ENCODE measurements around the gene MYO7B. TPM values are rescaled to one million over a fixed set of nuclear protein-coding genes. Genes with fewer than 3 reads are reported as not detected.

Gene MYO7B
- total RNA-seq, 2 experiments from 2014 or later, result 3.3 TPM; not detected in 1

GRCh38 chr2:127680706-127681287 is 145.3 kb downstream of the MYO7B start:
- CTCF ChIA-PET (ENCODE audit: unreplicated experiment), result no interaction called here
- H3K4me1 ChIP-seq (ENCODE audit: insufficient read depth, low read length, poor library complexity, severe bottlenecking), result no peaks in the 10 kb centered on the region
- H3K9me2 ChIP-seq (ENCODE audit: insufficient read depth, low read length), result no peaks in the 10 kb centered on the region
- intact Hi-C loops (cut with micrococcal nuclease; ENCODE audit: unreplicated experiment), result no loop called here
- no peak overlapping the region for H3K4me3 ChIP-seq (ENCODE audit: low read depth, low read length, poor library complexity, severe bottlenecking)
- H3K9me3 ChIP-seq (ENCODE audit: low read length), result no peaks in the 10 kb centered on the region
- POLR2A ChIA-PET, result interaction anchor here (0.6 kb wide), 1 partner anchor 264 kb away, joined by 4 read pairs; no protein-coding TSS in a partner anchor
- BruUV-seq (replicated peaks), result no TSS peak
- no peak overlapping the region for H2AFZ ChIP-seq (ENCODE audit: low read length)
- DNase-seq (ENCODE audit: low spot score), result no peak
- H3K27ac ChIP-seq (ENCODE audit: low read depth, low read length, poor library complexity, severe bottlenecking), result no peak overlapping the region
- TF ChIP-seq CTCF (conservative IDR thresholded peaks at IDR 0.05; ENCODE audit: low read length), result no peak
- no peak for TF ChIP-seq EZH2phosphoT487 (IDR thresholded peaks at IDR 0.05; ENCODE audit: borderline replicate concordance, low read depth, low read length)
- no peak overlapping the region for H3K4me2 ChIP-seq (ENCODE audit: low read length)
- no peaks in the 10 kb centered on the region for H3K36me3 ChIP-seq (ENCODE audit: insufficient read depth, low read length)
- H3K79me2 ChIP-seq (ENCODE audit: insufficient read depth, low read depth, low read length), result no peaks in the 10 kb centered on the region
- no peaks in the 10 kb centered on the region for H4K20me1 ChIP-seq (ENCODE audit: insufficient read depth, low read length)

- intact Hi-C loops (cut with micrococcal nuclease; ENCODE audit: unreplicated experiment), result no loop called here
- no peaks in the 10 kb centered on the region for H3K9me2 ChIP-seq (ENCODE audit: insufficient read depth, low read length)
- H3K9me3 ChIP-seq (ENCODE audit: low read length), result no peaks in the 10 kb centered on the region
- no peak overlapping the region for H3K4me3 ChIP-seq (ENCODE audit: low read depth, low read length, poor library complexity, severe bottlenecking)
- no peaks in the 10 kb centered on the region for H3K79me2 ChIP-seq (ENCODE audit: insufficient read depth, low read depth, low read length)
- H3K4me1 ChIP-seq (ENCODE audit: insufficient read depth, low read length, poor library complexity, severe bottlenecking), result no peaks in the 10 kb centered on the region
- TF ChIP-seq CTCF (conservative IDR thresholded peaks at IDR 0.05; ENCODE audit: low read length) (no peak), EZH2phosphoT487 (IDR thresholded peaks at IDR 0.05; ENCODE audit: borderline replicate concordance, low read depth, low read length) (no peak)
- no peaks in the 10 kb centered on the region for H4K20me1 ChIP-seq (ENCODE audit: insufficient read depth, low read length)
- H3K36me3 ChIP-seq (ENCODE audit: insufficient read depth, low read length), result no peaks in the 10 kb centered on the region
- no peak for DNase-seq (ENCODE audit: low spot score)
- no peak overlapping the region for H3K4me2 ChIP-seq (ENCODE audit: low read length)
- no peak overlapping the region for H2AFZ ChIP-seq (ENCODE audit: low read length)
- no peak overlapping the region for H3K27ac ChIP-seq (ENCODE audit: low read depth, low read length, poor library complexity, severe bottlenecking)
- ChIA-PET POLR2A (no interaction called here), CTCF (ENCODE audit: unreplicated experiment) (no interaction called here)
- BruUV-seq (replicated peaks), result no TSS peak
Measured at GRCh38 chr2:127681288-127681804, 145.9 kb downstream of the MYO7B start.
